Measurements from ENCODE around the gene GPR42.

Gene GPR42

DNA sequence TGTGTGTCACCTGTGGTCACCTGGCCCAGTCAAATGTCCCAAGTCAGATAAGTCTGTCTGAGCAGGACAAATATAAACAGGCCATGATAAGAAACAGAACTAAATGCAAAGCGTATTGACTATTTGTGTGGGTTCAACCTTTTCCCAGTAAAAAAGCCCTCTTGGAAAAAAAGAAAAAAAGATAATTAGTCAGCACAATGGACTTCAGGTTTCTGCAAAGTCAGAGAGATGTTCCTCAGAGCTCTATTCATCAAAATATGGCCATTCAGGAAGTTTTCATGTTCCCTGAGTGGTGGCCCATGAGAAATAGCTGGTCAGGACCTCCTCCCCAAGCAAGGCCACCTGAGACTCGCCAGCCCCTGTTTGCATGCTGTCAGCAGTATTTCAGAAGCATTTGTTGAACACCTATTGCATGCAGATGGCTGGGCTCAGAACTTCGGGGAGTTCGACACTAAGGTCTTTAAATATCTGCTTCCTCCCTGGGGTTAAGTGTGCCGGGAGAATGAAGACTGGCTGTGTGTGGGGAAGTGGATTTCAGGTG is 9.9 kb upstream of the GPR42 start:
- DNase-seq (ENCODE audit: extremely low spot score), result no peak
- CTCF ChIA-PET, result no interaction called here
- TF ChIP-seq CTBP1 (IDR thresholded peaks at IDR 0.05; ENCODE audit: borderline replicate concordance) (no peak), FOXM1 (IDR thresholded peaks at IDR 0.05; ENCODE audit: borderline replicate concordance) (no peak), FOXA1 (IDR thresholded peaks at IDR 0.05) (no peak), ELF4 (IDR thresholded peaks at IDR 0.05) (no peak), ZNF384 (IDR thresholded peaks at IDR 0.05) (no peak)
- POLR2A ChIA-PET, result no interaction called here

DNA sequence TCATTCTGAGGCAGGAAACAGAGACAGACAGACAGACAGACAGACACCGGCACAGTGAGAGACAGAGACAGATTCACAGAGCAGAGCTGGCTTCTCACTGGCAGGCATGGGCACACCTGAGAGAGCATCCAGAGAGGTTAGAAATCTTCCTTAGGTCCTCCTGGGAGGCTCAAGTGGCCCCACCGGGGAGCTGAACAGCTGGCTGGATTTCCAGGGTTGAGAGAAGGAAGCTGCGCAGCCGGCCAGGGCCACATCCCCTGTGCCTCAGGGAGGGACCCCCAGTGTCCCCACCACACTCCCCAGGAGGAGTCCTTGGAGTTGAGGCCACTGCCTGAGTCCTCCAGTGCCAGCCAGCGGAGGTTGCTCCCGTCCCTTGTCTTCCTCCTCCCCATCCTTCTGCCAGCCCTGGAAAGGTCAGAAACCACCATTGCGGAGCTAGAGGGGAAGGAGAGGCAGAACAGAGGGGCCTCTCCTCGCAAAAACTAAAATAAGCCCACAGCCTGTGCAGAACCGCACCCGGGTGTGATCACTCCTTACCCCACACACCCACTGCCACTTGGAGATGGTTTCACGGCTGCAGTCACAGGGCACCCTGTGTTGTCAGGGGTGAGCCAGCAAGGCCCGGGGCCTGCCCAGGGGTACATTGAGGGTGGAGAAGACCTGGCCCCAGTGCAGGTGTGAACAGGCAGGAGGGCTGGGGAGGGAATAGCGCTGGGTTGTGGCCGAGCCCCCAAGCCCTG is 8.4 kb upstream of the GPR42 start:
- ChIA-PET POLR2A (no interaction called here), CTCF (no interaction called here)
- no peak for DNase-seq (ENCODE audit: extremely low spot score)
- no peak for TF ChIP-seq ZNF384 (IDR thresholded peaks at IDR 0.05)
- no peak for TF ChIP-seq NFRKB (IDR thresholded peaks at IDR 0.05)
- no peak for TF ChIP-seq ELF4 (IDR thresholded peaks at IDR 0.05)
- no peak for TF ChIP-seq L3MBTL2 (conservative IDR thresholded peaks at IDR 0.05)
- TF ChIP-seq BHLHE40 (IDR thresholded peaks at IDR 0.05; ENCODE audit: borderline replicate concordance), result no peak
- TF ChIP-seq, protein P1, sequence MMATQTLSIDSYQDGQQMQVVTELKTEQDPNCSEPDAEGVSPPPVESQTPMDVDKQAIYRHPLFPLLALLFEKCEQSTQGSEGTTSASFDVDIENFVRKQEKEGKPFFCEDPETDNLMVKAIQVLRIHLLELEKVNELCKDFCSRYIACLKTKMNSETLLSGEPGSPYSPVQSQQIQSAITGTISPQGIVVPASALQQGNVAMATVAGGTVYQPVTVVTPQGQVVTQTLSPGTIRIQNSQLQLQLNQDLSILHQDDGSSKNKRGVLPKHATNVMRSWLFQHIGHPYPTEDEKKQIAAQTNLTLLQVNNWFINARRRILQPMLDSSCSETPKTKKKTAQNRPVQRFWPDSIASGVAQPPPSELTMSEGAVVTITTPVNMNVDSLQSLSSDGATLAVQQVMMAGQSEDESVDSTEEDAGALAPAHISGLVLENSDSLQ (IDR thresholded peaks at IDR 0.05), result no peak
- no peak for TF ChIP-seq SUZ12 (IDR thresholded peaks at IDR 0.05)
- TF ChIP-seq LEF1 (IDR thresholded peaks at IDR 0.05; ENCODE audit: borderline replicate concordance), result no peak

DNA sequence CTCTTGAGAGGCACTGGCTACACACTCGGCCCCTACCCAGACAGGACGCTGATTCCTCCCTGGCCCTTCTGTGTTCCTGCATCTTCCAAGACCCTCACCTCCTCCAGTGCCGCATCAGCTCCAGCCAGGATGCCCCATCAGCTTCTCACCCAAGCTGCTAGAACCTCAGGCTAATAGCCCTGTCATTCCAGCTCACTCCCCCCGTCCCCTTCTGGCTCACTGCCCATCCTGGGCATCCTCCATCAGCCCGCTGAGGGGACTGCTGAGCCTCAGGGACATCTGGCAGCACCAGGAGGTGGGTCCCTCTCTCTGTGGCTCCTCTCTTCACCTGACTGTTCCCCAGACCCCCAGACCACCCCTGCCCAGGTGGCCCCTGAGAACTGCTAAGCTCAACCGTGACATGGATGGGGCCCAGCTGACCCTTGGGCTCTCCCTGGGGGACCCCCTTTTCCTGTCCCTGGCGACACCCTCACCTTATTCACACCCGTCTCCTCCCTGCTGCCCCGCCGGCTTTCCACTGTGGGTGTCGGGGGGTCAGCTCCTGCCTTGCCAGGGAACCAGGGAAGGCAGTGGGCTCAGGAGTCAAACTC is 7.8 kb upstream of the GPR42 start:
- TF ChIP-seq FOXM1 (IDR thresholded peaks at IDR 0.05; ENCODE audit: borderline replicate concordance) (no peak), HDGF (IDR thresholded peaks at IDR 0.05; ENCODE audit: borderline replicate concordance) (no peak), ZNF384 (IDR thresholded peaks at IDR 0.05) (no peak), SP1 (IDR thresholded peaks at IDR 0.05) (no peak), CTBP1 (IDR thresholded peaks at IDR 0.05; ENCODE audit: borderline replicate concordance) (no peak), LEF1 (IDR thresholded peaks at IDR 0.05; ENCODE audit: borderline replicate concordance) (no peak), NFRKB (IDR thresholded peaks at IDR 0.05) (no peak), L3MBTL2 (conservative IDR thresholded peaks at IDR 0.05) (no peak), TARDBP (IDR thresholded peaks at IDR 0.05) (no peak), ARNT (IDR thresholded peaks at IDR 0.05) (no peak), ELF4 (IDR thresholded peaks at IDR 0.05) (no peak), FOXA1 (IDR thresholded peaks at IDR 0.05) (no peak), FOXK2 (IDR thresholded peaks at IDR 0.05) (no peak)
- TF ChIP-seq, protein P1 (IDR thresholded peaks at IDR 0.05), result no peak
- DNase-seq (ENCODE audit: extremely low spot score), result no peak
- ChIA-PET POLR2A (no interaction called here), CTCF (interaction anchor here (0.7 kb wide), 1 partner anchor 154 kb away, joined by 3 read pairs; no protein-coding TSS in a partner anchor)

DNA sequence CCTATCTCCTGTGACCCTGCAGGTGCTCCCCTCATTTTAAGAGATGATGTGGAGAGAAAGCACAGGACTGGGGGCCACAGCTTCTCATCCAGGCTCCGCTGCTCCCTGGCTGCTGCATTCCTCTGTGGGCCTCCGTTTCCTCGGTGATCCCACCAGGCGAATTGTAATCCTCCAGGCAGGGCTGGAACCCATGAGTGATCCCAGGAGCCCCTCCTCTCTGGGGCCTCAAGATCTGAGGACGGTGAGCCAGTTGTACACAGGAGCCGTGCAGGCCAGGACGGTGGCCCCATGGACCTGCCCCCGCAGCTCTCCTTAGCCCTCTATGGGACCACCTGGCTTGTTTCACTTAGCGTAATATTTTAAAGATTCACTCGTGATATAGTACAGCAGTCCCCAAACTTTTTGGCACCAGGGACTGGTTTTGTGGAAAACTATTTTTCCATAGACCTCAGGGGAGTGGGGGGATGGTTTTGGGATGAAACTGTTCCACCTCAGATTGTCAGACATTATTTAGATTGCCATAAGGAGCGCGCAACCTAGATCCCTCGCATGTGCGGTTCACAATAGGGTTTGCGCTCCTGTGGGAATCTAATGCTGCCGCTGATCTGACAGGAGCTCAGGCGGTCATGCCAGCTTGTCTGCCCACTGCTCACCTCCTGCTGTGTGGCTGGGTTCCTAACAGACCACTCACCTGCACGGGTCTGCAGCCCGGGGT is 7.0 kb upstream of the GPR42 start:
- no peak for DNase-seq (ENCODE audit: extremely low spot score)
- TF ChIP-seq NFRKB (IDR thresholded peaks at IDR 0.05), result no peak
- no peak for TF ChIP-seq ARNT (IDR thresholded peaks at IDR 0.05)
- no peak for TF ChIP-seq FOXM1 (IDR thresholded peaks at IDR 0.05; ENCODE audit: borderline replicate concordance)
- TF ChIP-seq TARDBP (IDR thresholded peaks at IDR 0.05), result no peak
- no peak for TF ChIP-seq SUZ12 (IDR thresholded peaks at IDR 0.05)
- TF ChIP-seq ELF4 (IDR thresholded peaks at IDR 0.05), result no peak
- TF ChIP-seq BHLHE40 (IDR thresholded peaks at IDR 0.05; ENCODE audit: borderline replicate concordance), result no peak
- TF ChIP-seq FOXK2 (IDR thresholded peaks at IDR 0.05), result no peak
- TF ChIP-seq, protein P1 (IDR thresholded peaks at IDR 0.05), result no peak
- TF ChIP-seq FOXA1 (IDR thresholded peaks at IDR 0.05), result no peak
- no peak for TF ChIP-seq SP1 (IDR thresholded peaks at IDR 0.05)
- TF ChIP-seq ZNF384 (IDR thresholded peaks at IDR 0.05), result no peak
- TF ChIP-seq LEF1 (IDR thresholded peaks at IDR 0.05; ENCODE audit: borderline replicate concordance), result no peak
- TF ChIP-seq L3MBTL2 (conservative IDR thresholded peaks at IDR 0.05), result no peak
- TF ChIP-seq HDGF (IDR thresholded peaks at IDR 0.05; ENCODE audit: borderline replicate concordance), result no peak
- no peak for TF ChIP-seq CTBP1 (IDR thresholded peaks at IDR 0.05; ENCODE audit: borderline replicate concordance)
- ChIA-PET CTCF (interaction anchor here (0.7 kb wide), 1 partner anchor 154 kb away, joined by 3 read pairs; no protein-coding TSS in a partner anchor), POLR2A (no interaction called here)

DNA sequence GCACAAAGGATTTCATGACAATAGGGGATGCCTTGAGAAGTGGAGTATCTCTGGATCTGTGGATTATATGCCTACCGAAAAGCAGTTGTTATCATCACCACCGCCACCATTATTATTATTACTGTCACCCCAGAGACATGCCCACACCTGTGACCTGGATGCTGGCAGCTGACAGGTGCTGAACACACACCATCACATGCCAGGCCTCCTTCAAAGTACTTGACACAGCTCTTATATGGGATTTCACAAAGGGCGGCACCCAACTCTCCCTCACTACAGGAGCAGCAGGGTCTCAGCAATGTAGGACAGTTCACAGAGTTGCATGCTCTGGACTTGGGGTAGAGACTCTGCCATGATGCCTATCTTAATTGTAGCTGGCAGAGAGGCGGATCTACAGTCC is 5.6 kb upstream of the GPR42 start:
- no peak for DNase-seq (ENCODE audit: extremely low spot score)
- ChIA-PET POLR2A (no interaction called here), CTCF (no interaction called here)
- TF ChIP-seq FOXM1 (IDR thresholded peaks at IDR 0.05; ENCODE audit: borderline replicate concordance), result no peak
- no peak for TF ChIP-seq ARNT (IDR thresholded peaks at IDR 0.05)
- TF ChIP-seq ELF4 (IDR thresholded peaks at IDR 0.05), result no peak
- TF ChIP-seq L3MBTL2 (conservative IDR thresholded peaks at IDR 0.05), result no peak

DNA sequence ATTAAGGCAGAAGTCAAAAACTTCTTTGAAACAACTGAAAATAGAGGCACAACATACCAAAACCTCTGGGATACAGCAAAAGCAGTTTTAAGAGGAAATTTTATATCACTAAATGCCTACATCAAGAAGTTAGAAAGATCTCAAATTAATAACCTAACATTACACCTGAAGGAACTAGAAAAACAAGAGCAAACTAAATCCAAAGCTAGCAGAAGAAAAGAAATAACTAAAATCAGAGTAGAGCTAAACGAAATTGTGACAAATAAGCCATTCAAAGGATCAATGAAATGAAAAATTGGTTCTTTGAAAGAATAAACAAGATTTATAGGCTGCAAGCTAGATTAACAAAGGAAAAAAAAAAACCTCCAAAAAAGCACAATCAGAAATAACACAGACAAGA is 2.5 kb upstream of the GPR42 start:
- POLR2A ChIA-PET, result no interaction called here

More for the DNA sequence above, 2.5 kb upstream of the GPR42 start:
- CTCF ChIA-PET, result no interaction called here
- no peak for TF ChIP-seq HDGF (IDR thresholded peaks at IDR 0.05; ENCODE audit: borderline replicate concordance)
- TF ChIP-seq BHLHE40 (IDR thresholded peaks at IDR 0.05; ENCODE audit: borderline replicate concordance), result no peak
- TF ChIP-seq SP1 (IDR thresholded peaks at IDR 0.05), result no peak
- no peak for TF ChIP-seq SUZ12 (IDR thresholded peaks at IDR 0.05)
- TF ChIP-seq ELF4 (IDR thresholded peaks at IDR 0.05), result no peak
- no peak for TF ChIP-seq FOXM1 (IDR thresholded peaks at IDR 0.05; ENCODE audit: borderline replicate concordance)
- TF ChIP-seq TARDBP (IDR thresholded peaks at IDR 0.05), result no peak
- TF ChIP-seq LEF1 (IDR thresholded peaks at IDR 0.05; ENCODE audit: borderline replicate concordance), result no peak
- no peak for TF ChIP-seq FOXA1 (IDR thresholded peaks at IDR 0.05)
- TF ChIP-seq, protein P1 (IDR thresholded peaks at IDR 0.05), result no peak
- TF ChIP-seq ZNF384 (IDR thresholded peaks at IDR 0.05), result no peak
- no peak for TF ChIP-seq ARNT (IDR thresholded peaks at IDR 0.05)
- TF ChIP-seq NFRKB (IDR thresholded peaks at IDR 0.05), result no peak
- no peak for TF ChIP-seq FOXK2 (IDR thresholded peaks at IDR 0.05)
- TF ChIP-seq L3MBTL2 (conservative IDR thresholded peaks at IDR 0.05), result no peak
- TF ChIP-seq CTBP1 (IDR thresholded peaks at IDR 0.05; ENCODE audit: borderline replicate concordance), result no peak
- no peak for DNase-seq (ENCODE audit: extremely low spot score)
